ENCODE data around the gene KIF21B. TPM values are rescaled to one million over a fixed set of nuclear protein-coding genes. Genes with fewer than 3 reads are reported as not detected.

The KIF21B gene
- total and polyA plus RNA-seq, 9 of the 15 experiments (the other 6 are each of a cell fraction or from before 2014, with no cell fraction given), result 0.46 to 13.4 (median 5.9) TPM

GRCh38 chr1:201053155-201053860 is 29.8 kb upstream of the KIF21B start:
- H3K9me3 ChIP-seq (replicated peaks; ENCODE audit: control insufficient read depth, insufficient read depth, low read depth, low read length), result no peaks in the 10 kb centered on the region
- FAIRE-seq (no peak), DNase-seq (ENCODE audit: extremely low read depth in 1 of 4, low spot score in 3 of 4) (peak in 2 of 4 experiments; percentile 30 to 42), ATAC-seq (peak; percentile 73)
- peaks cover 50 to 79% of the 10 kb centered on the region in 2 experiments; a peak in 4 of 5 replicates for H3K27me3 ChIP-seq (ENCODE audit: control insufficient read depth in 2 of 2, insufficient read depth in 2 of 2, low read length in 2 of 2)
- no peak overlapping the region for H3K27ac ChIP-seq (ENCODE audit: extremely low read depth, low read depth, low read length)
- ChIA-PET CTCF (ENCODE audit: low intra/inter-chr PET ratio) (no interaction called here), POLR2A (no interaction called here)
- H3K4me3 ChIP-seq, result no peak overlapping the region
- intact Hi-C loops (cut with micrococcal nuclease), result no loop called here
- no peaks in the 10 kb centered on the region for H3K9me1 ChIP-seq (ENCODE audit: control insufficient read depth, insufficient read depth, low read length)
- in situ Hi-C loops (cut with MboI), result no loop called here
- H3K4me2 ChIP-seq (ENCODE audit: insufficient read depth, low read length), result no peak overlapping the region
- H3K36me3 ChIP-seq (ENCODE audit: control insufficient read depth, insufficient read depth, low read length), result no peaks in the 10 kb centered on the region
- peaks cover 3% of the 10 kb centered on the region; the same call in 1 of the 2 replicates for H4K20me1 ChIP-seq (replicated peaks; ENCODE audit: control insufficient read depth, insufficient read depth, low read length)
- H3K4me1 ChIP-seq (replicated peaks in 1 of 2; ENCODE audit: control insufficient read depth in 2 of 2, insufficient read depth in 2 of 2, low read length in 2 of 2), result peaks cover 0 to 3% of the 10 kb centered on the region in 2 experiments; a peak in 1 of 5 replicates
- peak in 2 of 3 experiments; percentile 13 to 36; a peak in 1 of 6 replicates for TF ChIP-seq CTCF (IDR thresholded peaks at IDR 0.05 in 2 of 3, conservative IDR thresholded peaks at IDR 0.05 in 1 of 3; ENCODE audit: insufficient read depth in 2 of 3, low read depth in 1 of 3, low read length in 3 of 3)
- TF ChIP-seq PRMT5 (CRISPR knock-in tag; IDR thresholded peaks at IDR 0.05), result 0 out of 2 replicates have a peak, but pooled peaks have one; percentile 42
- TF ChIP-seq FOXA3 (CRISPR knock-in tag; conservative IDR thresholded peaks at IDR 0.05 in 1 of 2, IDR thresholded peaks at IDR 0.05 in 1 of 2), result 0 out of 4 replicates have a peak, but pooled peaks of 1 of the 2 experiments have one; percentile 20
- TF ChIP-seq EZH2 (IDR thresholded peaks at IDR 0.05; ENCODE audit: borderline replicate concordance, low read depth, low read length), result no peak
- H2AFZ ChIP-seq (ENCODE audit: low read depth, low read length), result no peak overlapping the region
- WGBS (ENCODE audit: insufficient coverage, low coverage, missing lambda C conversion rate), result under 1% methylated on average over 17 of the region's 22 CpGs
- H3K79me2 ChIP-seq (ENCODE audit: control insufficient read depth, insufficient read depth, low read length), result no peaks in the 10 kb centered on the region
- BruUV-seq (replicated peaks), result no TSS peak
- H3K9ac ChIP-seq (ENCODE audit: insufficient read depth in 1 of 2, low read depth in 2 of 2, low read length in 2 of 2), result 0 out of 4 replicates have a peak overlapping the region, but pooled peaks of 1 of the 2 experiments have one; percentile 47
